Measurements from ENCODE around the gene ABCC2.
"Not testable (repeated sequence)": the region's sequence is repeated elsewhere in the genome, so short reads cannot be mapped to it uniquely, and the experiment has no call there.

The ABCC2 gene

GRCh38 chr10:99782447-99783286 lies at the start of gene ABCC2:
Gene ABCC2, plus strand, starts transcription at chr10:99782640. Its CDS starts 205 bp downstream, at chr10:99782845.
- no peak for DNase-seq (ENCODE audit: low spot score)

- DNase-seq (ENCODE audit: low spot score) = no peak
Measured at GRCh38 chr10:99733366-99733765, 49.1 kb upstream of the ABCC2 start.

GRCh38 chr10:99734111-99734510 lies 48.3 kb upstream of the ABCC2 start:
- DNase-seq (ENCODE audit: low spot score) = not testable (repeated sequence)

- no peak for DNase-seq (ENCODE audit: low spot score)
Measured at GRCh38 chr10:99740260-99740659, 42.2 kb upstream of the ABCC2 start.

GRCh38 chr10:99740933-99741559 lies 41.4 kb upstream of the ABCC2 start:
- no peak for DNase-seq (ENCODE audit: low spot score)

GRCh38 chr10:99742254-99742653 lies 40.2 kb upstream of the ABCC2 start:
- DNase-seq (ENCODE audit: low spot score) = no peak

- no peak for DNase-seq (ENCODE audit: low spot score)
Measured at GRCh38 chr10:99742701-99743100, 39.7 kb upstream of the ABCC2 start.

GRCh38 chr10:99743841-99744240 lies 38.6 kb upstream of the ABCC2 start:
- no peak for DNase-seq (ENCODE audit: low spot score)

- DNase-seq (ENCODE audit: low spot score) = not testable (repeated sequence)
Measured at GRCh38 chr10:99746166-99746565, 36.3 kb upstream of the ABCC2 start.

- no peak for DNase-seq (ENCODE audit: low spot score)
Measured at GRCh38 chr10:99748823-99749451, 33.5 kb upstream of the ABCC2 start.

- no peak for DNase-seq (ENCODE audit: low spot score)
Measured at GRCh38 chr10:99750641-99751040, 31.8 kb upstream of the ABCC2 start.

- DNase-seq (ENCODE audit: low spot score) = no peak
Measured at GRCh38 chr10:99754670-99755069, 27.8 kb upstream of the ABCC2 start.

GRCh38 chr10:99756159-99756558 lies 26.3 kb upstream of the ABCC2 start:
- DNase-seq (ENCODE audit: low spot score) = no peak

GRCh38 chr10:99758211-99758891 lies 24.1 kb upstream of the ABCC2 start:
- no peak for DNase-seq (ENCODE audit: low spot score)

GRCh38 chr10:99760321-99760720 lies 22.1 kb upstream of the ABCC2 start:
- no peak for DNase-seq (ENCODE audit: low spot score)

- no peak for DNase-seq (ENCODE audit: low spot score)
Measured at GRCh38 chr10:99761365-99761764, 21.1 kb upstream of the ABCC2 start.

GRCh38 chr10:99765672-99766301 lies 16.7 kb upstream of the ABCC2 start:
- DNase-seq (ENCODE audit: low spot score) = no peak

- peak; percentile 53 for DNase-seq (ENCODE audit: low spot score)
Measured at GRCh38 chr10:99766302-99766681, 16.1 kb upstream of the ABCC2 start.

GRCh38 chr10:99767901-99768300 lies 14.5 kb upstream of the ABCC2 start:
- no peak for DNase-seq (ENCODE audit: low spot score)

GRCh38 chr10:99768556-99768955 lies 13.9 kb upstream of the ABCC2 start:
- no peak for DNase-seq (ENCODE audit: low spot score)

GRCh38 chr10:99769706-99770105 lies 12.7 kb upstream of the ABCC2 start:
- DNase-seq (ENCODE audit: low spot score) = no peak

Data from activated CD4-positive, alpha-beta T cell treated with anti-CD3 and anti-CD28 coated beads, Interleukin-2, Interleukin-4, amounts not matched to agents 100 ng/mL and 50 ng/mL, durations not matched to agents 16 hours and 8 hours (primary cell).